CD4-positive, alpha-beta memory T cell (primary cell): Measurements from ENCODE around the gene ATP13A1. TPM values are rescaled to one million over a fixed set of nuclear protein-coding genes. Genes with fewer than 3 reads are reported as not detected.
"Not testable (repeated sequence)": the region's sequence is repeated elsewhere in the genome, so short reads cannot be mapped to it uniquely, and the experiment has no call there.

Source experiments
- CTCF ChIA-PET: fragments of 350-600 bp; sonication (Branson Sonifier 250); formaldehyde crosslinking; loops from one replicate; lab custom pipeline; 2021; ENCODE audit warnings: inconsistent platforms; ENCODE audit not compliant: partially characterized antibody; lab: Charles Lee
- POLR2A ChIA-PET: fragments of 350-600 bp; sonication (Branson Sonifier 250); formaldehyde crosslinking; loops from one replicate; lab custom pipeline; 2021; ENCODE audit not compliant: partially characterized antibody; lab: Charles Lee
- DNase-seq, 5 donors: peaks; one replicate each; pipeline versions ENCODE4 v3.0.0 to v3.0.0-alpha.2; 2020 to 2022; ENCODE audit warnings: mixed read lengths in 1 of 5
- H3K27ac ChIP-seq: one replicate; pipeline ENCODE4 v1.7.0; 2013; ENCODE audit warnings: low read depth, low read length
- H3K27me3 ChIP-seq: 2 replicates; pipeline ENCODE4 v1.7.0; 2013; ENCODE audit warnings: mild to moderate bottlenecking, low read length, moderate library complexity; ENCODE audit not compliant: insufficient read depth
- H3K36me3 ChIP-seq: 2 replicates; pipeline ENCODE4 v1.7.0; 2013; ENCODE audit warnings: mild to moderate bottlenecking, low read length, moderate library complexity; ENCODE audit not compliant: insufficient read depth
- H3K4me1 ChIP-seq: 2 replicates; pipeline ENCODE4 v1.7.0; 2013; ENCODE audit warnings: mild to moderate bottlenecking, low read length, moderate library complexity; ENCODE audit not compliant: insufficient read depth
- H3K4me3 ChIP-seq, 2 donors: one replicate each; pipeline ENCODE4 v1.7.0; 2013; ENCODE audit warnings: low read length in 2 of 2, mild to moderate bottlenecking in 1 of 2
- H3K9me3 ChIP-seq, 2 donors: one replicate each; pipeline ENCODE4 v1.7.0; 2013; ENCODE audit warnings: low read length in 2 of 2, control low read depth in 1 of 2; ENCODE audit not compliant: control insufficient read depth in 1 of 2
- H3K27ac Mint-ChIP-seq, 7 donors: one replicate each; pipeline ENCODE4 v1.8.0; 2020 to 2021; ENCODE audit warnings: mixed read lengths in 7 of 7, mild to moderate bottlenecking in 6 of 7, inconsistent platforms in 3 of 7, moderate library complexity in 3 of 7
- H3K27me3 Mint-ChIP-seq, 2 donors: one replicate each; pipeline ENCODE4 v1.8.0; 2020 to 2021; ENCODE audit warnings: mixed read lengths in 2 of 2
- H3K36me3 Mint-ChIP-seq, 2 donors: one replicate each; pipeline ENCODE4 v1.8.0; 2020 to 2021; ENCODE audit warnings: mixed read lengths in 2 of 2, inconsistent platforms in 1 of 2, mild to moderate bottlenecking in 1 of 2
- H3K4me1 Mint-ChIP-seq, 4 donors: one replicate each; pipeline ENCODE4 v1.8.0; 2020 to 2021; ENCODE audit warnings: mixed read lengths in 4 of 4, mild to moderate bottlenecking in 1 of 4
- H3K4me3 Mint-ChIP-seq, 8 donors: one replicate each; pipeline ENCODE4 v1.8.0; 2020 to 2021; ENCODE audit warnings: mixed read lengths in 8 of 8, mild to moderate bottlenecking in 7 of 8, moderate library complexity in 6 of 8, inconsistent platforms in 3 of 8
- H3K9me3 Mint-ChIP-seq, 8 donors: one replicate each; pipeline ENCODE4 v1.8.0; 2020 to 2021; ENCODE audit warnings: mixed read lengths in 8 of 8, mild to moderate bottlenecking in 5 of 8, inconsistent platforms in 3 of 8, moderate library complexity in 1 of 8
- intact Hi-C: fragments of 100-400 bp; cut with micrococcal nuclease; formaldehyde crosslinking; loops from one replicate; pipeline ENCODE4 v1.15.1; 2023
- polyA plus RNA-seq, 2 donors: library from polyadenylated mRNA; unstranded; fragments of 300-500 nt; fragmentation: Illumina TruSeq; gene quantifications; one replicate each; pipeline ENCODE4 v1.2.3, GENCODE V29; 2021
- total RNA-seq, 2 experiments: library from RNA; stranded (reverse); gene quantifications; one replicate each; pipeline ENCODE4 v1.2.3, GENCODE V29; 2021

Gene ATP13A1
- total and polyA plus RNA-seq, 4 experiments from 2014 or later: 21.3 to 139 (median 95.9) TPM

- no peak for DNase-seq
- Histone ChIP-seq H3K27me3 (no peaks in the 10 kb centered on the region), H3K4me1 (no peaks in the 10 kb centered on the region), H3K36me3 (no peaks in the 10 kb centered on the region), H3K27ac (no peak overlapping the region), H3K9me3 (no peaks in the 10 kb centered on the region), H3K4me3 (no peak overlapping the region)
- Mint-ChIP-seq H3K4me3 (no peak overlapping the region), H3K4me1 (peaks cover 0 to 2% (median 0%) of the 10 kb centered on the region in 4 donors), H3K27me3 (no peaks in the 10 kb centered on the region), H3K27ac (peak overlapping the region in 1 of 7 donors; percentile 8), H3K9me3 (peaks cover 0 to 37% (median 23%) of the 10 kb centered on the region in 8 donors), H3K36me3 (peaks cover 11% of the 10 kb centered on the region in 2 donors)
- ChIA-PET POLR2A (interaction anchor here (1.2 kb wide), 1 partner anchor 28 kb away, joined by 3 read pairs; no protein-coding TSS in a partner anchor), CTCF (no interaction called here)
- intact Hi-C loops: no loop called here
These were observed 34.1 kb upstream of the ATP13A1 start for GRCh38 chr19:19697589-19697988.

GRCh38 chr19:19696386-19696785 lies 32.9 kb upstream of the ATP13A1 start:
- Histone ChIP-seq H3K36me3 (no peaks in the 10 kb centered on the region), H3K27me3 (no peaks in the 10 kb centered on the region), H3K27ac (no peak overlapping the region), H3K9me3 (no peaks in the 10 kb centered on the region), H3K4me1 (no peaks in the 10 kb centered on the region), H3K4me3 (no peak overlapping the region)
- Mint-ChIP-seq H3K27ac (no peak overlapping the region), H3K4me1 (peaks cover 0 to 2% (median 0%) of the 10 kb centered on the region in 4 donors), H3K9me3 (peaks cover 0 to 31% (median 19%) of the 10 kb centered on the region in 8 donors), H3K36me3 (peaks cover 11% of the 10 kb centered on the region in 2 donors), H3K27me3 (no peaks in the 10 kb centered on the region), H3K4me3 (no peak overlapping the region)
- DNase-seq: no peak
- ChIA-PET CTCF (no interaction called here), POLR2A (interaction anchor here (1.2 kb wide), 1 partner anchor 24 kb away, joined by 3 read pairs; no protein-coding TSS in a partner anchor)
- intact Hi-C loops: no loop called here

GRCh38 chr19:19691683-19692082 lies 28.2 kb upstream of the ATP13A1 start:
- intact Hi-C loops: no loop called here
- CTCF ChIA-PET: no interaction called here
- H3K27me3 ChIP-seq: no peaks in the 10 kb centered on the region
- no peaks in the 10 kb centered on the region for H3K36me3 ChIP-seq
- no peak overlapping the region for H3K27ac Mint-ChIP-seq
- H3K4me3 ChIP-seq: no peak overlapping the region
- peaks cover 0 to 2% (median 0%) of the 10 kb centered on the region in 4 donors for H3K4me1 Mint-ChIP-seq
- no peaks in the 10 kb centered on the region for H3K27me3 Mint-ChIP-seq
- H3K27ac ChIP-seq: no peak overlapping the region
- H3K9me3 Mint-ChIP-seq: peaks cover 0 to 17% (median 6%) of the 10 kb centered on the region in 8 donors
- DNase-seq: no peak
- H3K9me3 ChIP-seq: no peaks in the 10 kb centered on the region
- H3K36me3 Mint-ChIP-seq: peaks cover 5 to 9% of the 10 kb centered on the region in 2 donors
- POLR2A ChIA-PET: interaction anchor here (1.0 to 1.5 kb wide), 2 partner anchors 24 to 27 kb away, joined by 3 to 5 read pairs; no protein-coding TSS in a partner anchor
- no peaks in the 10 kb centered on the region for H3K4me1 ChIP-seq
- H3K4me3 Mint-ChIP-seq: no peak overlapping the region

- H3K4me1 Mint-ChIP-seq, H3K27ac ChIP-seq, H3K9me3 ChIP-seq, H3K27me3 Mint-ChIP-seq, H3K4me3 ChIP-seq, CTCF ChIA-PET, DNase-seq, H3K27ac Mint-ChIP-seq, intact Hi-C loops, H3K4me3 Mint-ChIP-seq, H3K36me3 ChIP-seq, H3K4me1 ChIP-seq, H3K27me3 ChIP-seq: not testable (repeated sequence)
- H3K36me3 Mint-ChIP-seq: peaks cover 12 to 19% of the 10 kb centered on the region in 2 donors
- peaks cover 0 to 37% (median 24%) of the 10 kb centered on the region in 8 donors for H3K9me3 Mint-ChIP-seq
- POLR2A ChIA-PET: interaction anchor here (1.1 to 1.4 kb wide), 2 partner anchors 18 to 20 kb away, joined by 3 to 4 read pairs; partner anchors contain the start of gene ZNF101
These were observed 25.5 kb upstream of the ATP13A1 start for GRCh38 chr19:19689023-19689422.

- intact Hi-C loops: no loop called here
- Mint-ChIP-seq H3K9me3 (peaks cover 2 to 49% (median 41%) of the 10 kb centered on the region in 8 donors), H3K4me3 (peak overlapping the region in 1 of 8 donors; percentile 15), H3K36me3 (peaks cover 23 to 36% of the 10 kb centered on the region in 2 donors), H3K27me3 (no peaks in the 10 kb centered on the region), H3K4me1 (peaks cover 0 to 9% (median 1%) of the 10 kb centered on the region in 4 donors), H3K27ac (peak overlapping the region in 2 of 7 donors; percentile 74 to 75)
- ChIA-PET POLR2A (interaction anchor here (1.0 to 4.8 kb wide), 7 partner anchors 10 to 179 kb away, joined by 3 to 77 read pairs (median 3); partner anchors contain the start of genes ATP13A1, ZNF101, ZNF14 and ZNF253), CTCF (no interaction called here)
- H3K27ac ChIP-seq: no peak overlapping the region
- DNase-seq: no peak
- H3K36me3 ChIP-seq: no peaks in the 10 kb centered on the region
- peaks cover 0 to 7% of the 10 kb centered on the region in 2 donors for H3K9me3 ChIP-seq
- H3K4me1 ChIP-seq: no peaks in the 10 kb centered on the region
- no peaks in the 10 kb centered on the region for H3K27me3 ChIP-seq
- H3K4me3 ChIP-seq: no peak overlapping the region
These were observed 23.6 kb upstream of the ATP13A1 start for GRCh38 chr19:19687090-19687489.

GRCh38 chr19:19686580-19686979 lies 23.1 kb upstream of the ATP13A1 start:
- Mint-ChIP-seq H3K4me3 (no peak overlapping the region), H3K9me3 (peaks cover 2 to 51% (median 43%) of the 10 kb centered on the region in 8 donors), H3K27ac (peak overlapping the region in 1 of 7 donors; percentile 74), H3K4me1 (peaks cover 0 to 9% (median 1%) of the 10 kb centered on the region in 4 donors), H3K27me3 (no peaks in the 10 kb centered on the region), H3K36me3 (peaks cover 23 to 36% of the 10 kb centered on the region in 2 donors)
- Histone ChIP-seq H3K4me3 (no peak overlapping the region), H3K9me3 (peaks cover 0 to 7% of the 10 kb centered on the region in 2 donors), H3K36me3 (no peaks in the 10 kb centered on the region), H3K4me1 (no peaks in the 10 kb centered on the region), H3K27me3 (no peaks in the 10 kb centered on the region), H3K27ac (no peak overlapping the region)
- DNase-seq: no peak
- CTCF ChIA-PET: no interaction called here
- intact Hi-C loops: no loop called here
- POLR2A ChIA-PET: interaction anchor here (0.6 to 4.8 kb wide), 9 partner anchors 10 to 179 kb away, joined by 3 to 77 read pairs (median 3); partner anchors contain the start of genes ATP13A1, ZNF101, ZNF14 and ZNF253

GRCh38 chr19:19686119-19686518 lies 22.6 kb upstream of the ATP13A1 start:
- H3K27me3 Mint-ChIP-seq, H3K4me3 Mint-ChIP-seq, H3K27me3 ChIP-seq, intact Hi-C loops, DNase-seq, H3K27ac ChIP-seq, CTCF ChIA-PET, H3K36me3 ChIP-seq, H3K4me3 ChIP-seq, H3K4me1 ChIP-seq, H3K27ac Mint-ChIP-seq, H3K4me1 Mint-ChIP-seq: not testable (repeated sequence)
- POLR2A ChIA-PET: interaction anchor here (0.6 to 4.8 kb wide), 8 partner anchors 12 to 64 kb away, joined by 3 to 77 read pairs (median 3); partner anchors contain the start of genes ATP13A1, ZNF101 and ZNF14
- H3K9me3 ChIP-seq: peaks cover 0 to 11% of the 10 kb centered on the region in 2 donors
- Mint-ChIP-seq H3K36me3 (peaks cover 28 to 41% of the 10 kb centered on the region in 2 donors), H3K9me3 (peaks cover 2 to 56% (median 48%) of the 10 kb centered on the region in 8 donors)
